Keratinocyte (primary cell): ENCODE data around the gene DMPK. TPM values are rescaled to one million over a fixed set of nuclear protein-coding genes. Genes with fewer than 3 reads are reported as not detected.

Experiments
- DNase-seq: peaks from one replicate; pipeline ENCODE4 v3.0.0-alpha.2; 2011; ENCODE audit warnings: low read depth, missing footprints, low spot score
- FAIRE-seq: peaks from 2 replicates; lab custom pipeline; 2011; peaks lifted over from hg19 to GRCh38; lab: Jason Lieb, UNC
- H2AFZ ChIP-seq: 2 replicates; pipeline ENCODE4 v1.6.0; 2012; ENCODE audit warnings: low read length, control low read depth, inconsistent platforms; ENCODE audit not compliant: control insufficient read depth
- H3K27ac ChIP-seq: 2 replicates; pipeline ENCODE4 v1.5.1; 2011; ENCODE audit warnings: low read length; ENCODE audit not compliant: control insufficient read depth, insufficient read depth
- H3K27me3 ChIP-seq: 3 replicates; pipeline ENCODE4 v1.6.0; 2011; ENCODE audit warnings: low read length; ENCODE audit not compliant: control insufficient read depth, insufficient read depth; ENCODE audit errors: extremely low read depth
- H3K36me3 ChIP-seq, 2 experiments: 2 replicates in 1 of 2; 3 replicates in 1 of 2; pipeline ENCODE4 v1.5.1; 2011; ENCODE audit warnings: low read length in 2 of 2, mild to moderate bottlenecking in 1 of 2; ENCODE audit not compliant: control insufficient read depth in 2 of 2, insufficient read depth in 2 of 2; ENCODE audit errors: extremely low read depth in 1 of 2
- H3K4me1 ChIP-seq: 3 replicates; pipeline ENCODE4 v1.5.1; 2011; ENCODE audit warnings: low read length; ENCODE audit not compliant: control insufficient read depth, insufficient read depth; ENCODE audit errors: extremely low read depth
- H3K4me2 ChIP-seq: 3 replicates; pipeline ENCODE4 v1.6.0; 2011; ENCODE audit warnings: low read depth, low read length; ENCODE audit not compliant: control insufficient read depth, insufficient read depth; ENCODE audit errors: extremely low read depth
- H3K4me3 ChIP-seq, 3 experiments: fragments of 200-600 bp in 1 of 3; sonication (generic) in 1 of 3; 2 replicates in 2 of 3; 3 replicates in 1 of 3; pipeline ENCODE4 v1.5.1; 2011 to 2016; ENCODE audit warnings: low read length in 3 of 3, mild to moderate bottlenecking in 3 of 3, control low read depth in 2 of 3, inconsistent platforms in 1 of 3, low read depth in 1 of 3, mixed read lengths in 1 of 3, mixed run types in 1 of 3, moderate library complexity in 1 of 3; ENCODE audit not compliant: control insufficient read depth in 2 of 3, insufficient read depth in 2 of 3; ENCODE audit errors: extremely low read depth in 1 of 3
- H3K79me2 ChIP-seq: 2 replicates; pipeline ENCODE4 v1.6.0; 2012; ENCODE audit warnings: low read length; ENCODE audit not compliant: control insufficient read depth, insufficient read depth
- H3K9ac ChIP-seq: 3 replicates; pipeline ENCODE4 v1.6.0; 2011; ENCODE audit warnings: low read length; ENCODE audit not compliant: control insufficient read depth, insufficient read depth; ENCODE audit errors: extremely low read depth
- H3K9me1 ChIP-seq: 3 replicates; pipeline ENCODE4 v1.6.0; 2011; ENCODE audit warnings: low read length; ENCODE audit not compliant: control insufficient read depth, insufficient read depth; ENCODE audit errors: extremely low read depth
- H3K9me3 ChIP-seq: 2 replicates; pipeline ENCODE4 v1.5.1; 2012; ENCODE audit warnings: low read depth, low read length; ENCODE audit not compliant: control insufficient read depth
- H4K20me1 ChIP-seq: 3 replicates; pipeline ENCODE4 v1.6.0; 2011; ENCODE audit warnings: low read length; ENCODE audit not compliant: control insufficient read depth, insufficient read depth; ENCODE audit errors: extremely low read depth
- EZH2 ChIP-seq: IDR thresholded peaks from one replicate; pipeline ENCODE4 v1.6.1; 2012; ENCODE audit warnings: inconsistent platforms, mild to moderate bottlenecking, low read length, moderate library complexity
- dilution Hi-C: fragments of 300-500 bp; cut with MboI; formaldehyde crosslinking; loops from one replicate; pipeline ENCODE4 v1.7.0; 2020; ENCODE audit warnings: low sequenced_read_pairs; ENCODE audit not compliant: extremely low pct_ligation_motif_present
- polyA plus RNA-seq, 5 experiments: library from polyadenylated mRNA; depleted of rRNA in 3 of 5; stranded (reverse) in 3 of 5; stranded (forward) in 1 of 5; unstranded in 1 of 5; fragments of >200 nt; gene quantifications; 1 replicate in 1 of 5; 2 replicates in 3 of 5; 3 replicates in 1 of 5; pipeline versions ENCODE4 v1.2.1 to v1.2.3, GENCODE V29; 2011 to 2012; ENCODE audit warnings: missing spikeins in 2 of 5, low read depth in 1 of 5, low replicate concordance in 1 of 5
- TF ChIP-seq, protein P1 (sequence below), 3 experiments: IDR thresholded peaks in 1 of 3; conservative IDR thresholded peaks in 1 of 3; optimal IDR thresholded peaks in 1 of 3; 2 replicates in 2 of 3; 3 replicates in 1 of 3; pipeline versions ENCODE3 to v1.5.1; 2011; ENCODE audit warnings: low read length in 3 of 3, mild to moderate bottlenecking in 3 of 3, moderate library complexity in 2 of 3, control low read depth in 1 of 3, inconsistent platforms in 1 of 3; ENCODE audit not compliant: insufficient read depth in 2 of 3; ENCODE audit errors: extremely low read depth in 1 of 3

DMPK gene
- polyA plus RNA-seq, 1 donor (not counting 4 experiments of a cell fraction or from before 2014, with no cell fraction given) = 7.0 TPM

DNA sequence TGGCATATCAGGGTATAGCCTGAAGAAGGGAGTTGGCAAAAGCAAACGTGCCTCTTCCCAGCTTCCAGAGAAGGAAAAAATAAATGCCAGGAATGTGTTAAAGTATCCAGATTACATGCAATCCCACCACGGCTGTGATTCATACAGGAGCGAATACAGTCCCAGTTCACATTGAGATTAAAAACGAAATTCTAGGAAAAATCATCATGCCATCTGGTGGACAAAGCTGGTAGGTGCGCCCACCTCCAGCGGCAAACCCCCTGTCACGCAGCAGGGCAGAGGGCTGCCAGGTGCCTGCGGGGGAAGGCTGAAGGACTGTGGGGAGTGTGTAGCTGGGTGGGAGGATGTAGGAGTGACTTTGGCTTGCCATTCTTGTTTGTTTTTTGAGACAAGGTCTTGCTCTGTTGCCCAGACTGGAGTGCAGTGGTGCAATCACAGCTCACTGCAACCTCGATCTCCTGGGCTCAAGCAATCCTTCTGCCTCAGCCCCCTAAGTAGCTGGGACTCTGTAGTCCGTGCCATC is 16.8 kb upstream of the DMPK start:
- DNase-seq (no peak), FAIRE-seq (peak; percentile 73)
- H2AFZ ChIP-seq = no peak overlapping the region

DNA sequence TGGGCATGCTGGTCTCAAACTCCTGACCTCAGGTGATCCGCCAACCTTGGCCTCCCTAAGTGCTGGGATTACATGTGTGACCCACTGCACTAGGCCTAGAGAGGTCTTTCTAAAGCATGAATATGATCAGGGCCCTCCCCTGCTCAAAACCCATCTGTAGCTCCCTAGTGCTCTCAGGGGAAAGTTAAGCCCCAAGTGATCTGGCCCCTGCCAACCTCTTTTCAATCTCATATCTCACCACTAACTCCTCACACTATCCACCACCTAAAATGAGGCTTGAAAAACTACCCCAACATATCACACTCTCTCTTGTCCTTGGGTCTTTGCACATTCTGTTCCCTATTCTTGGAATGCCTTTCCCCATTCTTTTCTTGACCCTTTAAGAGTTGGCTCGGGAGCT is 12.3 kb upstream of the DMPK start:
- FAIRE-seq (no peak), DNase-seq (no peak)

More for the DNA sequence above, 16.8 kb upstream of the DMPK start:
- H3K4me2 ChIP-seq = peak overlapping the region; percentile 41
- dilution Hi-C loops = no loop called here
- TF ChIP-seq, protein P1, sequence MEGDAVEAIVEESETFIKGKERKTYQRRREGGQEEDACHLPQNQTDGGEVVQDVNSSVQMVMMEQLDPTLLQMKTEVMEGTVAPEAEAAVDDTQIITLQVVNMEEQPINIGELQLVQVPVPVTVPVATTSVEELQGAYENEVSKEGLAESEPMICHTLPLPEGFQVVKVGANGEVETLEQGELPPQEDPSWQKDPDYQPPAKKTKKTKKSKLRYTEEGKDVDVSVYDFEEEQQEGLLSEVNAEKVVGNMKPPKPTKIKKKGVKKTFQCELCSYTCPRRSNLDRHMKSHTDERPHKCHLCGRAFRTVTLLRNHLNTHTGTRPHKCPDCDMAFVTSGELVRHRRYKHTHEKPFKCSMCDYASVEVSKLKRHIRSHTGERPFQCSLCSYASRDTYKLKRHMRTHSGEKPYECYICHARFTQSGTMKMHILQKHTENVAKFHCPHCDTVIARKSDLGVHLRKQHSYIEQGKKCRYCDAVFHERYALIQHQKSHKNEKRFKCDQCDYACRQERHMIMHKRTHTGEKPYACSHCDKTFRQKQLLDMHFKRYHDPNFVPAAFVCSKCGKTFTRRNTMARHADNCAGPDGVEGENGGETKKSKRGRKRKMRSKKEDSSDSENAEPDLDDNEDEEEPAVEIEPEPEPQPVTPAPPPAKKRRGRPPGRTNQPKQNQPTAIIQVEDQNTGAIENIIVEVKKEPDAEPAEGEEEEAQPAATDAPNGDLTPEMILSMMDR (optimal IDR thresholded peaks at IDR 0.05 in 1 of 3, IDR thresholded peaks at IDR 0.05 in 1 of 3, conservative IDR thresholded peaks at IDR 0.05 in 1 of 3; ENCODE audit: extremely low read depth in 1 of 3, insufficient read depth in 2 of 3, low read length in 3 of 3) = peak; percentile 78 to 89 (median 85)
- no peak for TF ChIP-seq EZH2
- H3K4me1 ChIP-seq = peaks cover 8% of the 10 kb centered on the region
- H3K4me3 ChIP-seq = no peak overlapping the region
- H3K27me3 ChIP-seq = no peaks in the 10 kb centered on the region
- H3K9me3 ChIP-seq = no peaks in the 10 kb centered on the region
- H3K27ac ChIP-seq = no peak overlapping the region
- no peaks in the 10 kb centered on the region for H3K79me2 ChIP-seq
- no peak overlapping the region for H3K9ac ChIP-seq
- no peaks in the 10 kb centered on the region for H3K9me1 ChIP-seq
- H4K20me1 ChIP-seq = no peaks in the 10 kb centered on the region
- H3K36me3 ChIP-seq = no peaks in the 10 kb centered on the region

More for the DNA sequence above, 12.3 kb upstream of the DMPK start:
- Histone ChIP-seq H3K36me3 (peaks cover 0 to 8% of the 10 kb centered on the region in 2 experiments), H3K9me1 (no peaks in the 10 kb centered on the region), H3K9me3 (no peaks in the 10 kb centered on the region), H3K79me2 (peaks cover 19% of the 10 kb centered on the region), H4K20me1 (no peaks in the 10 kb centered on the region), H3K4me3 (no peak overlapping the region), H3K27me3 (no peaks in the 10 kb centered on the region), H3K27ac (no peak overlapping the region), H3K4me2 (no peak overlapping the region), H3K4me1 (peaks cover 17% of the 10 kb centered on the region), H3K9ac (no peak overlapping the region), H2AFZ (no peak overlapping the region)
- no peak for TF ChIP-seq EZH2
- TF ChIP-seq, protein P1 (optimal IDR thresholded peaks at IDR 0.05 in 1 of 3, IDR thresholded peaks at IDR 0.05 in 1 of 3, conservative IDR thresholded peaks at IDR 0.05 in 1 of 3; ENCODE audit: extremely low read depth in 1 of 3, insufficient read depth in 2 of 3, low read length in 3 of 3) = no peak
- dilution Hi-C loops = no loop called here
